Thyroid gland (tissue), 4 donors: Measurements from ENCODE around the gene TMEM38A.

Experiments
- CTCF ChIP-seq, 6 experiments: fragments of 200-600 bp in 3 of 6; fragments of 450-650 bp in 3 of 6; sonication (generic) in 3 of 6; IDR thresholded peaks; one replicate each; pipeline ENCODE4 v1.5.1; 2016 to 2019; ENCODE audit warnings: antibody characterized with exemption in 6 of 6, mild to moderate bottlenecking in 2 of 6, inconsistent platforms in 1 of 6, moderate library complexity in 1 of 6
- POLR2A ChIP-seq, 2 donors: fragments of 450-650 bp; IDR thresholded peaks; one replicate each; pipeline ENCODE4 v1.6.1; 2017; ENCODE audit warnings: antibody characterized with exemption in 2 of 2, mild to moderate bottlenecking in 2 of 2, moderate library complexity in 1 of 2

GRCh38 chr19:16655727-16656126, 5.2 kb upstream of the TMEM38A start:
- TF ChIP-seq CTCF (IDR thresholded peaks at IDR 0.05) (no peak), POLR2A (IDR thresholded peaks at IDR 0.05) (no peak)
